ENCODE results near the gene SNRNP35. TPM values are rescaled to one million over a fixed set of nuclear protein-coding genes. Genes with fewer than 3 reads are reported as not detected.
A peak's percentile ranks its signal among the peaks of the same experiment; 100 is the strongest.
"Not testable (repeated sequence)": the region's sequence is repeated elsewhere in the genome, so short reads cannot be mapped to it uniquely, and the experiment has no call there.

Gene SNRNP35
- total RNA-seq, 4 donors from 2014 or later, result 19.1 to 36.3 (median 21.4) TPM

GRCh38 chr12:123427036-123427769 is 30.7 kb upstream of the SNRNP35 start:
- no peaks in the 10 kb centered on the region for H3K27me3 ChIP-seq
- TF ChIP-seq POLR2A (IDR thresholded peaks at IDR 0.05) (no peak), CTCF (IDR thresholded peaks at IDR 0.05) (no peak)
- H3K27ac ChIP-seq, result no peak overlapping the region
- intact Hi-C loops (cut with DNase I), result no loop called here
- no peak overlapping the region for H3K4me3 ChIP-seq (replicated peaks in 1 of 3)
- peaks cover 23 to 36% of the 10 kb centered on the region in 2 donors for H3K36me3 ChIP-seq
- no peaks in the 10 kb centered on the region for H3K9me3 ChIP-seq
- DNase-seq, result no peak
- WGBS, 2 donors, result 95 to 96% methylated on average over 7 to 8 of the region's 8 CpGs
- peaks cover 2 to 5% of the 10 kb centered on the region in 2 donors for H3K4me1 ChIP-seq

- WGBS, 2 donors, result 95 to 97% methylated on average over 6 of the region's 6 CpGs
- intact Hi-C loops (cut with DNase I), result no loop called here
- TF ChIP-seq POLR2A (IDR thresholded peaks at IDR 0.05), result no peak
- no peak for TF ChIP-seq CTCF (IDR thresholded peaks at IDR 0.05)
- H3K27me3 ChIP-seq, result no peaks in the 10 kb centered on the region
- no peak overlapping the region for H3K27ac ChIP-seq
- H3K4me1 ChIP-seq, result peaks cover 14 to 17% of the 10 kb centered on the region in 2 donors
- DNase-seq, result no peak
- H3K4me3 ChIP-seq (replicated peaks in 1 of 3), result no peak overlapping the region
- H3K36me3 ChIP-seq, result peaks cover 17 to 26% of the 10 kb centered on the region in 2 donors
- no peaks in the 10 kb centered on the region for H3K9me3 ChIP-seq
Observed at GRCh38 chr12:123428591-123428990, 29.3 kb upstream of the SNRNP35 start.

- Histone ChIP-seq H3K4me1 (peaks cover 16 to 22% of the 10 kb centered on the region in 2 donors), H3K36me3 (peaks cover 17 to 26% of the 10 kb centered on the region in 2 donors)
- DNase-seq; intact Hi-C loops (cut with DNase I); H3K27ac ChIP-seq; H3K4me3 ChIP-seq (replicated peaks in 1 of 3); H3K9me3 ChIP-seq; H3K27me3 ChIP-seq: not testable (repeated sequence)
- 97 to 98% methylated on average over 8 of the region's 8 CpGs for WGBS, 2 donors
Observed at GRCh38 chr12:123429101-123429500, 28.8 kb upstream of the SNRNP35 start.

- WGBS, 2 donors, result 57 to 63% methylated on average over 15 of the region's 15 CpGs
- H3K9me3 ChIP-seq, H3K27me3 ChIP-seq: not testable (repeated sequence)
- peak in 1 of 2 donors; percentile 25 for DNase-seq
- Histone ChIP-seq H3K27ac (peak overlapping the region; percentile 71 to 83 (median 76)), H3K36me3 (peaks cover 17 to 23% of the 10 kb centered on the region in 2 donors), H3K4me3 (replicated peaks in 1 of 3) (peak overlapping the region in 1 of 3 donors; percentile 6), H3K4me1 (peaks cover 35 to 42% of the 10 kb centered on the region in 2 donors)
- intact Hi-C loops (cut with DNase I), result loop anchor here (2.0 to 10.0 kb wide), 2 partner anchors 47 to 51 kb away; partner anchors contain the start of gene KMT5A
Observed at GRCh38 chr12:123431951-123432817, 25.8 kb upstream of the SNRNP35 start.

- H3K4me3 ChIP-seq (replicated peaks in 1 of 3), result no peak overlapping the region
- intact Hi-C loops (cut with DNase I), result loop anchor here (10.0 kb wide), 1 partner anchor 49 kb away; the partner anchor contains the start of gene KMT5A
Observed at GRCh38 chr12:123433615-123434014, 24.3 kb upstream of the SNRNP35 start.

More at GRCh38 chr12:123433615-123434014, 24.3 kb upstream of the SNRNP35 start:
- H3K9me3 ChIP-seq, result no peaks in the 10 kb centered on the region
- H3K27me3 ChIP-seq, result no peaks in the 10 kb centered on the region
- peaks cover 35 to 45% of the 10 kb centered on the region in 2 donors for H3K4me1 ChIP-seq
- H3K27ac ChIP-seq, result peak overlapping the region; percentile 71 to 83 (median 76)
- DNase-seq, result no peak
- TF ChIP-seq POLR2A (IDR thresholded peaks at IDR 0.05) (no peak), CTCF (IDR thresholded peaks at IDR 0.05) (no peak)
- H3K36me3 ChIP-seq, result peaks cover 14 to 19% of the 10 kb centered on the region in 2 donors
- 91 to 98% methylated on average over 5 to 6 of the region's 6 CpGs for WGBS, 2 donors
